ENCODE data around the gene ACTN2. TPM values are rescaled to one million over a fixed set of nuclear protein-coding genes. Genes with fewer than 3 reads are reported as not detected.

ACTN2 gene
- polyA plus RNA-seq, 3 donors = 0.40 to 1.9 (median 1.5) TPM

GRCh38 chr1:236687273-236687672 lies 974 bp downstream of the ACTN2 start:
- no peak overlapping the region for H3K27ac ChIP-seq (ENCODE audit: low read depth, low read length)
- WGBS, 3 donors = 34 to 60% (median 59%) methylated on average over 8 of the region's 8 CpGs

- H3K27ac ChIP-seq (ENCODE audit: low read depth, low read length) = no peak overlapping the region
- WGBS, 3 donors = 67 to 83% (median 78%) methylated on average over 4 of the region's 4 CpGs
Measured at GRCh38 chr1:236688705-236689104, 2.4 kb downstream of the ACTN2 start.

DNA sequence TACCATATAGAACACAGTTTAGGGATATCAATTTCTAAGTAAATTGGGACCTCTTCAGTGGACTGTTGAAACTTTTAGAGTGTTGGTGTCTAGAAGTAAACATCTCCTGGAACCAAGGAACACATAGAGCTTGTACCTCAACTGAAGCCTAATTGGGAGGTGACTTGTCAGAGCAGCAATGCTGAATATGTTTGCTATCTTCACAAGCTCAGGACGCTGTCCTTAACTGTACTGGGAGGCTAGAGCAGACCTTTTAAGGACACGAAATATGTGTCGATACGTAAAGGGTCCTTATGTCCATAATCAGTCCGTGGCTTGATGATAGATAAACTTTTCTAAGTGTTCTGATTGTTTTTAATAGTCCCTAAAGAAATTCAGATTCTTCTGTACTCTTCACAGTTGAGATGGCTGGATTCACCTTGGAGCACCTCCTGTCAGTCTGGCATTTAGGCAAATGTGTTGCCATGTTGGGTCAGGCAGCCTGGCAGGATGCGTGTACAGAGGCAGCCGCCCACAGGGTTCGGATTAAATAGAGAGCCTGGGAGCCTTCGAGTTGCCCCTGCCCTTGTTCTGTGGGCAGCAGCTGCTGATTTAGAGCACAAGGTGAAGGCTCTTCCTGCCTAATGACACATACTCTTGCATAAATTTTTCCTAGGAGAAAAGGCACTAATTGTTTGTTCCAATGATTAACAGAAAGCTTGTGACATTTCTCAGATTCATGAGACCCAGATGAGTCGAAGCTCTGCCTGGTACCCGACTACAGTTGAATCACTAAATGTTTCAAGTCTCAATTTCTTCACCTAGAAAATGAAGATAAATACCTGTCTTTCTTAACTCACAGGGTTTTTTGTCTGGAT lies 3.6 kb downstream of the ACTN2 start:
- WGBS, 3 donors = 80 to 83% (median 80%) methylated on average over 11 of the region's 11 CpGs
- no peak overlapping the region for H3K27ac ChIP-seq (ENCODE audit: low read depth, low read length)

DNA sequence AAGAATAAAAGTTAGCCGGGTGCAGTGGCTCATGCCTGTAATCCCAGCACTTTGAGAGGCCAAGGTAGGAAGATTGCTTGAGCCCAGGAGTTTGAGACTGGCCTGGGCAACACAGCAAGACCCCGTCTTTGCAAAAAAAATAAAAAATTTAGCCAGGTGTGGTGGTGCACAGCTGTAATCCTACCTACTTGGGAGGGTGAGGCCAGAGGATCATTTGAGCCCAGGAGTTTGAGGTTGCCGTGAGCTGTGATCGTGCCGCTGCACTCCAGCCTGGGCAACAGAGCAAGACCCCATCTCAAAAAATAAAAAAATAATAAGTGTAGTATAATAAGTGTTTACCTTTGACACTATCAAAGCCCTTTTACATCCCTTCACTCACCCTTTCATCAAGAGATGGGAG lies 5.0 kb downstream of the ACTN2 start:
- 89 to 97% (median 93%) methylated on average over 5 of the region's 5 CpGs for WGBS, 3 donors
- H3K27ac ChIP-seq (ENCODE audit: low read depth, low read length) = no peak overlapping the region

DNA sequence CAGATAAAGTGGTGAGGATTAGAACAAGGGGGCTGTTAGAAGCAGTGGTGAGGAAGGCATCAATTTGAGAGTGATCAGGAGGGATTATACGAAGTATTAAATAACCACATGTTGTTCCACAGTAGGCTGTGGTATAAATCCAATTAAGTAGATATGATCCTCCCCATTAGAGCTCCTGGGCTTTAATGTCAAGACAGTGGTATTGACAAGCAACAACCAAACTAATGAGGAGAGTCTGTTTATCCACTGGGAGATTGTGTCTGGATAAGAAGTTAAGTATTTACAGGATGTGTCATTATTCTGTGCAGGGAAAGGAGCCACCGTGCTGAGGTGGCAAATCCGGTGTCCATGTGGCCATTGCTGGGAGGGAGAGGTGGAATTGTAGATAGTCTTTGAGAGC lies 5.8 kb downstream of the ACTN2 start:
- no peak overlapping the region for H3K27ac ChIP-seq (ENCODE audit: low read depth, low read length)
- 53 to 75% (median 74%) methylated on average over 3 of the region's 3 CpGs for WGBS, 3 donors

DNA sequence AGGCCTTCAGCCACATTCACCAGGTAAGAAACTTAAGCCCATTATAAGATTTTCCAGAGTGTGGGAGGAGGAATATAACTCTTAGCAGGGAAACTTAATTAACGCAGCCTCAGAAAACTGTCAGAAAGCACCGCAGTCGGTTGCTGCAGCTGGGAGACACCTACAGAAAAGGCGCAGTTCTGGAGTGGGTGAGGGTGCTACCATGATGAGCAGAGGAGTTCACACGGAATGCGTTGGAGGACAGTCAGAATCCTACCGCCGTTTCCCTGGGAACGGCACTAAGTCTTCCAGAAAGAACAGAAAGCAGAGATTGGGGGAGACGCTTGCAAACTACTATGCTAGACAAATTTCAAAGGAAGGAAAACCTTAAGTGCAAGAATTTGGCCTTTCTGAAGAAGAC lies 6.4 kb downstream of the ACTN2 start:
- WGBS, 3 donors = 75 to 89% (median 78%) methylated on average over 10 of the region's 10 CpGs
- no peak overlapping the region for H3K27ac ChIP-seq (ENCODE audit: low read depth, low read length)

GRCh38 chr1:236699366-236699765 lies 13.1 kb downstream of the ACTN2 start:
- no peak overlapping the region for H3K27ac ChIP-seq (ENCODE audit: low read depth, low read length)
- 73 to 87% (median 75%) methylated on average over 6 of the region's 6 CpGs for WGBS, 3 donors

DNA sequence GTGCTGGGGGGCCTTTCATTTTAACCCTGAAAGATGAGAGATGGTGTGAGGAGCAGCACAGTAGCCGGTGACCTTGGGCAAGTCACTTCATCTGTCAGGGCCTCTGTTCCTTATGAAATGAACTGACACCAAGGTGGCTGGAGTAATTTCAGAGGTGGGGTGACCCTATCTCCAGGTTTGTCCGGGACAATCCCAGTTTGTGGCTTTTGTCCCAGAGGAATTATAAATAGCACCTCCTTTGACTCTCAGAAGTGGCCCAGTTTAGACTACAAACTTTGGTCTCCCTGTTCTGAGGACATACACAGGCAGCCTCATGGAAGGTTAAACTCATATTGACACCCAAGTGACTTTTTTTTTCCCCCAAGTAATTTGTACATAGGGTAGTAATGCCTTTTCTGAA lies 14.6 kb downstream of the ACTN2 start:
- 65 to 82% (median 67%) methylated on average over 2 of the region's 2 CpGs for WGBS, 3 donors
- no peak overlapping the region for H3K27ac ChIP-seq (ENCODE audit: low read depth, low read length)

GRCh38 chr1:236701782-236702181 lies 15.5 kb downstream of the ACTN2 start:
- no peak overlapping the region for H3K27ac ChIP-seq (ENCODE audit: low read depth, low read length)
- WGBS, 3 donors = 87 to 94% (median 89%) methylated on average over 3 of the region's 3 CpGs

DNA sequence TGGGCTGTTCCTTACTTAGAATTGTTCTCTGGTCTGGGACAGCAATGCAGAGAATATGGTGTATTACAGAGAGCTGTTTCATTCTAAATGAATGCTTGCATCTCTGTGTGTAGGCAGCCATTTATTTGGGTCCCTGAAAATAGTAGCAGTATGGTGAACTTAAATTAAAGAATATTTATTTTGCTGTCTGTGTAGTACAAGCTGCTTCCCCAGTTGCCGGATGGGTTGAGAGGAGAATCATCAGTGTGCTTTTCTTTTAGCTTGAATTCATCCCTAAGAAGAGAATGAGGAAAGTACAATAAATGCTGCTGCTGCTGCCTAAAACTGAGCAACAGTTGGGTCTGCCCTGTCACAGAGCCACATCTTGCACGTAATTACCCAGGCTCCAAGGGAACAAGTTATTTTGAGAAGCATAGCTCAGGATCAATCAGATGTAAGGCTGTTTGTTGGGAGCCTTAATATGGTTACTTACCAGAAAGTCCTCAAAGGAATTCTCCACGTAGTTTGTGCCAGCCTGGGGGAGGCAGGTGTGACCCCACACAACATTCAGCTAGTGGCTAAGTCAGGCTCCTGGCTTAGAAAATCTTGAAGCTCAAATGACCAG lies 16.6 kb downstream of the ACTN2 start:
- 88 to 90% (median 88%) methylated on average over 3 of the region's 3 CpGs for WGBS, 3 donors
- H3K27ac ChIP-seq (ENCODE audit: low read depth, low read length) = no peak overlapping the region

GRCh38 chr1:236705771-236706170 lies 19.5 kb downstream of the ACTN2 start:
- 47 to 64% (median 49%) methylated on average over 1 of the region's 1 CpG for WGBS, 3 donors
- H3K27ac ChIP-seq (ENCODE audit: low read depth, low read length) = no peak overlapping the region

- no peak overlapping the region for H3K27ac ChIP-seq (ENCODE audit: low read depth, low read length)
- 76 to 87% (median 78%) methylated on average over 1 of the region's 1 CpG for WGBS, 3 donors
Measured at GRCh38 chr1:236706183-236706582, 19.9 kb downstream of the ACTN2 start.

GRCh38 chr1:236710328-236710892 lies 24.1 kb downstream of the ACTN2 start:
- 81 to 85% (median 83%) methylated on average over 11 of the region's 11 CpGs for WGBS, 3 donors
- H3K27ac ChIP-seq (ENCODE audit: low read depth, low read length) = no peak overlapping the region

DNA sequence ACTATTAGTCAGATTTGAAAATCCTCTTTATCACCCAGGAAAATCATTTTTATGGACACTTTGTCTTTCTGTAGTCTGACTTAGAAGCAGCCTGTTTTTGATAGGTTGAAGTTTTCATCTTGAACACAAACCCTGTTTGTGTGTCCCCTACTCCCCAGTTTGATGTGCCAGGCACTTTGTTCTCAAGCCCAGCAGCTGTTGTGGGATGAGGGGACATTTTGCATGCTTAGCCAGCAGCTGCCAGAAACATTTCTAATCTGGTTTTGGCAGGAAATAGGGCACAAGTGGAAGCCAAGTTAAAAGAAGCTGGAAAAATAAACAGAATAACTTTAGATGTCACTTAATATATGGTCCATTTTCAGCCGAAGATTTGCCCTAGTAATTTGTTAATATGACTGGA lies 29.9 kb downstream of the ACTN2 start:
- WGBS, 3 donors = 0 to 20% (median 13%) methylated on average over 1 of the region's 1 CpG
- H3K27ac ChIP-seq (ENCODE audit: low read depth, low read length) = no peak overlapping the region

DNA sequence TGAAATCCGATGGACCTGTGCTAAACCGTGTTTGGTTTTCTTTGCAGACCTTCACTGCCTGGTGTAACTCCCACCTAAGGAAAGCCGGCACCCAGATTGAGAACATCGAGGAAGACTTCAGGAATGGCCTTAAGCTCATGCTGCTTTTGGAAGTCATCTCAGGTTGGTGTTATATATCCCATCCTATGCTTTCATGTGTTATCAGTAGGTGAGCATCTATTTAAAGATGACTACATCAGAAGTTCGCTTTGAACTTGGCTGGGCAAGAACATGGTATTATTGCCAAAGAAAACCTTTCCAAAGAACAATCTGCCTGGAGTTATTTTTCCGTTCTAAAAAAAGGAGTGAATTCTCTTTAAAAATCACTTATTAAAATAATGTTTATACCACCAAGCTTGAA lies 31.5 kb downstream of the ACTN2 start:
- no peak overlapping the region for H3K27ac ChIP-seq (ENCODE audit: low read depth, low read length)

DNA sequence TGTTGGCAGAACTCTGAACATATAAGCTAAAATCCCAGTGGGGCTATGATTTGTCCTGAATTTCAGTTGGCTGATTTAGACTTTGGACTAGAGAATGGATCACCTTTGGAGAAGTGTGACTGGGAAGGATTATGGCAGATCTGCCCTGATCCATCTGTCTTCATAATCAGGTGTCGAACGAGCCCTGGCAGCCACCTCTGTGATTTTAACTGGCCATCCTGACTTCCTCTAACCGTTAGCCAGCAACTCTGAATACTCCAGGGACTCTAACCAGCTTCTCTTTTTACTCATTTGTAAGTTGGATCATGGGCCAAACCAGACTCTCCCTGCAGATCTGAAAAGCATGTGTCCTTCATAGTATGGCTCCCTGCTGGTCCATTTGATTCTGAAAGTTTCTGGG lies 32.0 kb downstream of the ACTN2 start:
- H3K27ac ChIP-seq (ENCODE audit: low read depth, low read length) = no peak overlapping the region
- 36 to 81% (median 48%) methylated on average over 3 of the region's 3 CpGs for WGBS, 3 donors

More for the DNA sequence above, 31.5 kb downstream of the ACTN2 start:
- WGBS, 3 donors = 82 to 88% (median 82%) methylated on average over 6 of the region's 6 CpGs

- WGBS, 3 donors = 57 to 81% (median 58%) methylated on average over 3 of the region's 3 CpGs
- no peak overlapping the region for H3K27ac ChIP-seq (ENCODE audit: low read depth, low read length)
Measured at GRCh38 chr1:236720206-236720605, 33.9 kb downstream of the ACTN2 start.

DNA sequence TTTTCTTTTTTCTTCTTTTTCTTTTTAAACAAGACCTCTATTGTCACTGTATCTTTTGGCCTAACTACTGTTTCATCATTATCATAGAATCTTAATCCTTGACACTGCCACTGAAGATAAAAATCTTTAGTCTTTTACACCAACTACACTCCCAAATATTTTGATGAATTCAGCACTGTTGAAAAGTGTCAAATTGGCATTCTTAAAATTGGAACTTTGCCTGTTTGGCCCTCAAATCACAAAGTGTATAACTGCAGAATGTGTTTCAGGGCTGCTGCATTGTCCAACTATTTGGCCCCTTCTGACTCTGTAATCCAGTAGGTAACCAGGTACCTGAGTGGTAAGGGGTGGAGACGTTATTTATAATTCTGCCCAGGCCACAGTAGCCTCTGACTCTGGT lies 34.3 kb downstream of the ACTN2 start:
- WGBS, 3 donors = 65 to 89% (median 71%) methylated on average over 1 of the region's 1 CpG
- H3K27ac ChIP-seq (ENCODE audit: low read depth, low read length) = no peak overlapping the region

GRCh38 chr1:236724049-236724448 lies 37.8 kb downstream of the ACTN2 start:
- WGBS, 3 donors = 74 to 76% (median 76%) methylated on average over 6 of the region's 6 CpGs
- no peak overlapping the region for H3K27ac ChIP-seq (ENCODE audit: low read depth, low read length)

DNA sequence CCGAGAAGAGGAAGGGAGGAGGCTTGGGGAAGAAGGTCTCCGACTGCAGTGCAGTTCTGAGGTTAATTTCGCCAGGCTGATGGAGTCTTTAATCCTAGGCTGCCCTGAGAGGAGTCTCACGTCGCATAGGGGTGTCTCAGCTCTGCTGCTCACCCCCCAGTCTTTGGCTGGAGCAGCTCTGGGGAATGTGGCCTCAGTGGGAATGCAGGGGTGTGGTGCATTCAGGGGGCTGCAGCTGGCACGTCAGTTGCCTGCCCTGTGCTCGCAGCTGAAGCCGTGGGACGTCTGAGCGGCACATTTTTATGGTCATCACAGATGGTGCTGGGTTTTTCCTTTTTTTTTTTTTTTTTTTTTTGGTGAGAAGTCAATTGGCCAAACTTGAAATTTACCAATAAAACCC lies 38.2 kb downstream of the ACTN2 start:
- H3K27ac ChIP-seq (ENCODE audit: low read depth, low read length) = no peak overlapping the region
- 79 to 81% (median 79%) methylated on average over 10 of the region's 10 CpGs for WGBS, 3 donors

Measured in adipose tissue (tissue), 3 donors.